GM21515 (cell line): Measurements from ENCODE around the gene ARHGAP18.
A peak's percentile ranks its signal among the peaks of the same experiment; 100 is the strongest.

Experiments used
- ATAC-seq: cut with Tn5 transposase; IDR thresholded peaks from one replicate; pipeline ENCODE4 v1.9.1; 2021; ENCODE audit not compliant: unreplicated experiment

Gene ARHGAP18

GRCh38 chr6:129691709-129692108 lies 18.3 kb downstream of the ARHGAP18 start:
- no peak for ATAC-seq

GRCh38 chr6:129691043-129691640 lies 18.8 kb downstream of the ARHGAP18 start:
- no peak for ATAC-seq

- peak; percentile 70 for ATAC-seq
Measured at GRCh38 chr6:129686941-129687627, 22.9 kb downstream of the ARHGAP18 start.

GRCh38 chr6:129685662-129686031 lies 24.3 kb downstream of the ARHGAP18 start:
- ATAC-seq, result no peak

GRCh38 chr6:129684903-129685661 lies 24.9 kb downstream of the ARHGAP18 start:
- no peak for ATAC-seq

- ATAC-seq, result no peak
Measured at GRCh38 chr6:129684323-129684884, 25.6 kb downstream of the ARHGAP18 start.

- peak; percentile 96 for ATAC-seq
Measured at GRCh38 chr6:129683601-129684322, 26.2 kb downstream of the ARHGAP18 start.

GRCh38 chr6:129681913-129682205 lies 28.1 kb downstream of the ARHGAP18 start:
- no peak for ATAC-seq

- no peak for ATAC-seq
Measured at GRCh38 chr6:129680633-129681032, 29.3 kb downstream of the ARHGAP18 start.

GRCh38 chr6:129679758-129680157 lies 30.2 kb downstream of the ARHGAP18 start:
- no peak for ATAC-seq

- ATAC-seq, result no peak
Measured at GRCh38 chr6:129679275-129679674, 30.7 kb downstream of the ARHGAP18 start.

- ATAC-seq, result no peak
Measured at GRCh38 chr6:129678463-129678862, 31.5 kb downstream of the ARHGAP18 start.

- no peak for ATAC-seq
Measured at GRCh38 chr6:129677620-129678325, 32.2 kb downstream of the ARHGAP18 start.

- ATAC-seq, result no peak
Measured at GRCh38 chr6:129675669-129676472, 34.1 kb downstream of the ARHGAP18 start.

GRCh38 chr6:129673748-129674147 lies 36.2 kb downstream of the ARHGAP18 start:
- no peak for ATAC-seq

GRCh38 chr6:129672881-129673631 lies 36.9 kb downstream of the ARHGAP18 start:
- peak; percentile 75 for ATAC-seq

GRCh38 chr6:129672341-129672682 lies 37.7 kb downstream of the ARHGAP18 start:
- peak; percentile 14 for ATAC-seq

- peak; percentile 88 for ATAC-seq
Measured at GRCh38 chr6:129671442-129672340, 38.3 kb downstream of the ARHGAP18 start.
